Ovary (tissue), 3 donors: ENCODE measurements around the gene GLRA1.

Experiments used
- CTCF ChIP-seq, 3 donors: fragments of 450-650 bp in 2 of 3; fragments of 200-600 bp in 1 of 3; IDR thresholded peaks; one replicate each; pipeline versions ENCODE4 v1.5.1 to v1.8.0; 2016 to 2022; ENCODE audit warnings: antibody characterized with exemption in 3 of 3, mild to moderate bottlenecking in 1 of 3
- EP300 ChIP-seq: sonication (generic); formaldehyde crosslinking; IDR thresholded peaks from one replicate; pipeline ENCODE4 v1.6.1; 2017; ENCODE audit warnings: antibody characterized with exemption
- POLR2A ChIP-seq: fragments of 450-650 bp; IDR thresholded peaks from one replicate; pipeline ENCODE4 v1.6.1; 2017; ENCODE audit warnings: antibody characterized with exemption, mild to moderate bottlenecking, moderate library complexity
- donor health status: DM: no; HTN: no; CAD: no.

GRCh38 chr5:151892393-151892792 lies 32.3 kb downstream of the GLRA1 start:
- TF ChIP-seq EP300, result no peak
- no peak for TF ChIP-seq CTCF (IDR thresholded peaks at IDR 0.05)
- no peak for TF ChIP-seq POLR2A
